Ovary (tissue), 9 donors: Measurements from ENCODE around the gene ANAPC16. TPM values are rescaled to one million over a fixed set of nuclear protein-coding genes. Genes with fewer than 3 reads are reported as not detected.

Experiments
- DNase-seq, 5 donors: peaks; one replicate each; pipeline ENCODE4 v3.0.0-alpha.2; 2019 to 2020
- H3K27ac ChIP-seq, 2 donors: fragments of 200-600 bp; one replicate each; pipeline versions ENCODE4 v1.5.1 to v1.8.0; 2019 to 2022
- H3K27me3 ChIP-seq: fragments of 200-600 bp; one replicate; pipeline ENCODE4 v1.8.0; 2022
- H3K36me3 ChIP-seq: fragments of 200-600 bp; sonication (generic); one replicate; pipeline ENCODE4 v1.5.1; 2019
- H3K4me1 ChIP-seq: one replicate; pipeline ENCODE4 v1.8.1; 2013; ENCODE audit warnings: mild to moderate bottlenecking, moderate library complexity; ENCODE audit not compliant: insufficient read depth
- H3K4me3 ChIP-seq: fragments of 200-600 bp; sonication (generic); one replicate; pipeline ENCODE4 v1.5.1; 2017
- H3K9me3 ChIP-seq, 2 donors: fragments of 200-600 bp in 1 of 2; sonication (generic) in 1 of 2; one replicate each; pipeline versions ENCODE4 v1.5.1 to v1.8.1; 2013 to 2019; ENCODE audit warnings: mild to moderate bottlenecking in 1 of 2, moderate library complexity in 1 of 2
- EP300 ChIP-seq: sonication (generic); formaldehyde crosslinking; IDR thresholded peaks from one replicate; pipeline ENCODE4 v1.6.1; 2017; ENCODE audit warnings: antibody characterized with exemption
- POLR2A ChIP-seq: fragments of 450-650 bp; IDR thresholded peaks from one replicate; pipeline ENCODE4 v1.6.1; 2017; ENCODE audit warnings: antibody characterized with exemption, mild to moderate bottlenecking, moderate library complexity
- WGBS, 3 donors: extraction: QIAGEN DNeasy Blood & Tissue Kit in 1 of 3; methylation state at CpG; one replicate each; pipeline versions ENCODE4 v1.1.5 to v1.1.7; 2013 to 2017; 5-methylcytosine and 5-hydroxymethylcytosine counted together
- intact Hi-C, 4 donors: fragments of 100-400 bp; cut with DNase I; formaldehyde crosslinking; loops; one replicate each; pipeline versions ENCODE4 v1.11.0 to v1.15.1; 2022 to 2023
- polyA plus RNA-seq, 2 donors: library from polyadenylated mRNA; stranded (reverse); fragments of 200-250 nt in 1 of 2; fragments of 350-450 nt in 1 of 2; fragmentation: Illumina TruSeq in 1 of 2; extraction: RNeasy Lipid Tissue Mini Kit (QIAGEN cat#74804) in 1 of 2; gene quantifications; one replicate each; pipeline ENCODE4 v1.2.3, GENCODE V29; 2013 to 2014
- total RNA-seq, 7 donors: library from RNA; depleted of rRNA in 2 of 7; stranded (reverse); fragments of >200 nt in 2 of 7; fragmentation: NEBNext Ultra II Directional in 3 of 7; extraction: Animal tissue kit (Norgen Biotek cat#: 25700) in 3 of 7; gene quantifications; one replicate each; pipeline versions ENCODE4 v1.1.0 to v1.2.4, GENCODE V29; 2016 to 2023
- TF ChIP-seq, protein P1 (sequence below), 3 donors: fragments of 450-650 bp in 2 of 3; fragments of 200-600 bp in 1 of 3; IDR thresholded peaks; one replicate each; pipeline versions ENCODE4 v1.5.1 to v1.8.0; 2016 to 2022; ENCODE audit warnings: antibody characterized with exemption in 3 of 3, mild to moderate bottlenecking in 1 of 3
- donor health status: DM: no; HTN: no; CAD: no; lungs with moderate emphysema.
- donor health status: DM: no; HTN: no; CAD: no.
- donor health status: Bipolar disorder and iron deficiency.
- donor health status: DM: yes; HTN: yes; CAD: no.
- donor health status: DM: no; HTN: no; CAD: no.
- donor health status: DM: yes; HTN: yes; CAD: no.

The ANAPC16 gene
- total and polyA plus RNA-seq, 9 donors = 71.6 to 160 (median 120) TPM

DNA sequence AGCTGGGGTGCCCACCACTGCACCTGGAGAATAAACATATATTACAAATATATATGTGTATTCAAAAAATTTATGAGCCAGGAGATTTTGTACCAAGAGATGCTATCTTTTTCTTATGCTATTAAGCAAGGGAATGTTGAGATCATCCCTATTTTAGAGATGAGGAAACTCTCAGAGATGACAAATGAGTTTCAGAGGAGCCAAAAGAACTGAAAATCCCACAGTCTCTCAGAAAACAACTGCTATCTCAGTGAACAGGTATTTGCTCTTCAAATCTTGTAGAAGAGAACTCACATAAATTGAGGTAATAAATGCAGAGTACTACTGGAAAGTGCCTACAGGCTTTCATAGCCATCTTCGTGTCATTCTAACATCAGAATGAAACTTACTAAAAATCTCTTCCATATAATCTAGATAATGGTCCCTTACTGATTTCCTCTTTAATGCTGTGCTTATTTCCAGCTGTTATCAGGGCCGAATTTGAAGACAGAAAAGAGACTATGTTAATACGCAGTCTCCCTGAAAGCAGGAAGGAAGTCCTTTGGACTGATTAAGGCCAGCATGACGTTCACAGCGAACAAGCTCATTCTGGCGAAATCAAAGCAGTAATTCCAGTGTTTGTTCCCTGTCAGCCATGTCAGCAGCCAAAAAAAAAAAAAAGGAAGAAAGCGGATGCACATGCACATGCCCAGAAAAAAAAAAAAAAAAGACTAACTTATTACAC, 29.4 kb upstream of the ANAPC16 start:
- peak overlapping the region in 1 of 2 donors; percentile 29 for H3K27ac ChIP-seq
- no peaks in the 10 kb centered on the region for H3K27me3 ChIP-seq
- no peaks in the 10 kb centered on the region for H3K36me3 ChIP-seq
- intact Hi-C loops = no loop called here
- no peaks in the 10 kb centered on the region for H3K4me1 ChIP-seq
- H3K4me3 ChIP-seq = no peak overlapping the region
- H3K9me3 ChIP-seq = no peaks in the 10 kb centered on the region
- TF ChIP-seq POLR2A = no peak
- TF ChIP-seq, protein P1, sequence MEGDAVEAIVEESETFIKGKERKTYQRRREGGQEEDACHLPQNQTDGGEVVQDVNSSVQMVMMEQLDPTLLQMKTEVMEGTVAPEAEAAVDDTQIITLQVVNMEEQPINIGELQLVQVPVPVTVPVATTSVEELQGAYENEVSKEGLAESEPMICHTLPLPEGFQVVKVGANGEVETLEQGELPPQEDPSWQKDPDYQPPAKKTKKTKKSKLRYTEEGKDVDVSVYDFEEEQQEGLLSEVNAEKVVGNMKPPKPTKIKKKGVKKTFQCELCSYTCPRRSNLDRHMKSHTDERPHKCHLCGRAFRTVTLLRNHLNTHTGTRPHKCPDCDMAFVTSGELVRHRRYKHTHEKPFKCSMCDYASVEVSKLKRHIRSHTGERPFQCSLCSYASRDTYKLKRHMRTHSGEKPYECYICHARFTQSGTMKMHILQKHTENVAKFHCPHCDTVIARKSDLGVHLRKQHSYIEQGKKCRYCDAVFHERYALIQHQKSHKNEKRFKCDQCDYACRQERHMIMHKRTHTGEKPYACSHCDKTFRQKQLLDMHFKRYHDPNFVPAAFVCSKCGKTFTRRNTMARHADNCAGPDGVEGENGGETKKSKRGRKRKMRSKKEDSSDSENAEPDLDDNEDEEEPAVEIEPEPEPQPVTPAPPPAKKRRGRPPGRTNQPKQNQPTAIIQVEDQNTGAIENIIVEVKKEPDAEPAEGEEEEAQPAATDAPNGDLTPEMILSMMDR (IDR thresholded peaks at IDR 0.05) = no peak
- no peak for TF ChIP-seq EP300
- WGBS, 3 donors = 65 to 82% (median 82%) methylated on average over 7 of the region's 7 CpGs
- DNase-seq = no peak

DNA sequence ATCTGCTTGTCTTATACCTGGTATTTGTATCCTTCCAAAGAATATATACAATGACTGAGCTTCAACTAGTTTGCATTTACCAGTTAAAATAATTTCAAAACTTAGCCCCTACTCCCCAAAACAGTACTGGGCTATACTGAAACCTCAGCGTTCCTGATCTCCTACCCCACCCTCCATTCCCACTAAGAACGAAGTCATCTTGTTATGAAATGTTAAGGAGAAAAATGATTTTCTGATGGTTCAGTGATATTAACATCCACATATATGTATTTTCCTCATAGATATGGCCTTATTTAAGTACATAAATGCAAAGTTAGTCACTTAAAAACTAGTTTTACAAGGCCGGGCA, 28.9 kb upstream of the ANAPC16 start:
- no peak for DNase-seq
- TF ChIP-seq, protein P1 (IDR thresholded peaks at IDR 0.05) = no peak
- TF ChIP-seq POLR2A (no peak), EP300 (no peak)
- no peak overlapping the region for H3K27ac ChIP-seq

DNA sequence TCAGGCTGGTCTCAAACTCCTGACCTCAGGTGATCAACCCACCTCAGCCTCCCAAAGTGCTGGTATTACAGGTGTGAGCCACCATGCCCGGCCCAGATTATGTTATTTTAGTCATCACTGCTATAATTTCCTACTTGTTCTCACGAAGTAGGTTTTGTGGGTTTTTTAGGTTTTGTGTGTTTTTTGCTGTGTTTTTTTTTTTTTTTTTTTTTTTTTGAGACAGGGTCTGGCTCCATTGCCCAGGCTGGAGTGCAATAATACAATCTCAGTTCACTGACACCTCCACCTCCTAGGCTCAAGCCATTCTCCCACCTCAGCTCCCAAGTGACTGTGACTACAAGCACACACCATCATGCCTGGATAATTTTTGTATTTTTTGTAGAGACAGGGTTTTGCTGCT, 20.9 kb upstream of the ANAPC16 start:
- intact Hi-C loops = no loop called here
- TF ChIP-seq, protein P1 (IDR thresholded peaks at IDR 0.05) = no peak
- no peak for TF ChIP-seq EP300
- no peak for TF ChIP-seq POLR2A
- Histone ChIP-seq H3K9me3 (no peaks in the 10 kb centered on the region), H3K4me3 (no peak overlapping the region), H3K27ac (no peak overlapping the region), H3K27me3 (no peaks in the 10 kb centered on the region), H3K36me3 (no peaks in the 10 kb centered on the region), H3K4me1 (no peaks in the 10 kb centered on the region)
- DNase-seq = no peak
- WGBS, 3 donors = 95 to 99% (median 96%) methylated on average over 2 of the region's 2 CpGs

More for the DNA sequence above, 28.9 kb upstream of the ANAPC16 start:
- Histone ChIP-seq H3K9me3 (no peaks in the 10 kb centered on the region), H3K4me3 (no peak overlapping the region), H3K4me1 (no peaks in the 10 kb centered on the region), H3K27me3 (no peaks in the 10 kb centered on the region), H3K36me3 (no peaks in the 10 kb centered on the region)
- intact Hi-C loops = no loop called here
- 83 to 93% (median 92%) methylated on average over 3 of the region's 3 CpGs for WGBS, 3 donors

DNA sequence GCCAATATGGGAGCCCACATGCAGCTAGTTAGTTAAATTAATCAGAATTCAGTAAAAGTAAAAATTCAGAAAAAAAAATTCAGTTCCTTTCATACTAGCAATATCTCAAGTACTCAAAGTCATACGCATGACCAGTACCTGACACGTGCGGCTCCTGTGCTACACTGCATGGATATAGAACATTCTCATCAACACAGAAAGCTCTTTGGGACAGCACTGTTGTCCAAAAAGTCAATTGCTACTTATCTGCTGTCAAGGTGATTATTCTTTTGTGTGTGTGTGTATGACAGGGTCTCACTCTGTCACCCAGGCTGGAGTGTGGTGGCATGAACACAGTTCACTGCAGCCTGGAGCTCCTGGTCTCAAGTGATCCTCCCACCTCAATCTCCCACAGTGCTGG, 14.9 kb upstream of the ANAPC16 start:
- Histone ChIP-seq H3K27ac (no peak overlapping the region), H3K9me3 (no peaks in the 10 kb centered on the region), H3K27me3 (no peaks in the 10 kb centered on the region), H3K36me3 (no peaks in the 10 kb centered on the region), H3K4me3 (no peak overlapping the region), H3K4me1 (no peaks in the 10 kb centered on the region)
- intact Hi-C loops = no loop called here
- WGBS, 3 donors = 97 to 98% (median 97%) methylated on average over 3 of the region's 3 CpGs
- no peak for TF ChIP-seq EP300
- TF ChIP-seq, protein P1 (IDR thresholded peaks at IDR 0.05) = no peak
- TF ChIP-seq POLR2A = no peak
- no peak for DNase-seq
